HCT116 (cell line): Measurements from ENCODE around the gene HECW1. TPM values are rescaled to one million over a fixed set of nuclear protein-coding genes. Genes with fewer than 3 reads are reported as not detected.

Source experiments
- ATAC-seq: fragments of 200-7000 bp; cut with Tn5 transposase; 2 replicates; pipeline ENCODE4 v1.9.1; 2020; ENCODE audit warnings: mild to moderate bottlenecking, moderate library complexity
- BruUV-seq: library from RNA; stranded (reverse); fragments of 400-500 nt; replicated peaks from 2 replicates; lab custom pipeline; 2021; lab: Mats Ljungman, UMichigan
- CTCF ChIA-PET: fragments of 300-600 bp; sonication (Branson Sonifier 250); formaldehyde crosslinking; loops from one replicate; lab custom pipeline; 2021; ENCODE audit warnings: antibody characterized with exemption; lab: Charles Lee
- POLR2A ChIA-PET: fragments of 300-600, 350-600 bp; sonication (Branson Sonifier 250); formaldehyde crosslinking; loops from one replicate; lab custom pipeline; 2021; ENCODE audit warnings: antibody characterized with exemption; lab: Charles Lee
- RAD21 ChIA-PET, 2 experiments: fragments of 300-600 bp; sonication (Branson Sonifier 250); formaldehyde crosslinking; loops; one replicate each; lab custom pipeline; 2023; ENCODE audit warnings: low total read pairs in 2 of 2; ENCODE audit not compliant: uncharacterized antibody in 2 of 2, unreplicated experiment in 2 of 2, low non-redundant PET in 1 of 2; lab: Charles Lee
- DNase-seq: peaks from one replicate; pipeline ENCODE4 v3.0.0-alpha.2; 2010; ENCODE audit warnings: low read depth, low spot score
- H2AFZ ChIP-seq: fragments of 200-600 bp; shearing (Covaris generic), sonication (generic); 2 replicates; pipeline ENCODE4 v1.6.1; 2017; ENCODE audit warnings: low read depth, mixed run types, mixed read lengths, antibody characterized with exemption, low read length; ENCODE audit not compliant: poor library complexity, severe bottlenecking
- H3K27ac ChIP-seq: 2 replicates; pipeline ENCODE4 v1.5.1; 2012; ENCODE audit warnings: low read depth, low read length
- H3K27me3 ChIP-seq: fragments of 200-600 bp; sonication (generic); 2 replicates; pipeline ENCODE4 v1.6.1; 2016; ENCODE audit warnings: mixed run types, low read length, mixed read lengths; ENCODE audit not compliant: insufficient read depth
- H3K36me3 ChIP-seq, 2 experiments: fragments of 200-500 bp in 1 of 2; fragments of 200-600 bp in 1 of 2; sonication (Bioruptor generic) in 1 of 2; sonication (generic) in 1 of 2; 2 replicates each; pipeline versions ENCODE4 v1.5.1 to v1.6.1; 2014 to 2016; ENCODE audit warnings: low read length in 2 of 2, inconsistent platforms in 1 of 2, mixed read lengths in 1 of 2, mixed run types in 1 of 2; ENCODE audit not compliant: insufficient read depth in 2 of 2, control insufficient read depth in 1 of 2
- H3K4me1 ChIP-seq, 2 experiments: fragments of 200-600 bp in 1 of 2; sonication (generic) in 1 of 2; 2 replicates each; pipeline versions ENCODE4 v1.5.1 to v1.6.1; 2012 to 2017; ENCODE audit warnings: low read length in 2 of 2, inconsistent platforms in 1 of 2, mild to moderate bottlenecking in 1 of 2, mixed read lengths in 1 of 2, mixed run types in 1 of 2, moderate library complexity in 1 of 2; ENCODE audit not compliant: insufficient read depth in 2 of 2, control insufficient read depth in 1 of 2
- H3K4me2 ChIP-seq: fragments of 200-600 bp; sonication (generic); 2 replicates; pipeline ENCODE4 v1.6.1; 2017; ENCODE audit warnings: mixed run types, low read length, mixed read lengths
- H3K4me3 ChIP-seq, 2 experiments: fragments of 200-600 bp in 1 of 2; sonication (generic) in 1 of 2; replicated peaks in 1 of 2; 2 replicates each; pipeline ENCODE4 v1.5.1; 2011 to 2016; ENCODE audit warnings: low read length in 2 of 2, control low read depth in 1 of 2, low read depth in 1 of 2, mild to moderate bottlenecking in 1 of 2, mixed read lengths in 1 of 2, mixed run types in 1 of 2
- H3K79me2 ChIP-seq: fragments of 200-600 bp; sonication (generic); 2 replicates; pipeline ENCODE4 v1.6.1; 2017; ENCODE audit warnings: mild to moderate bottlenecking, mixed run types, low read length, moderate library complexity, mixed read lengths; ENCODE audit not compliant: insufficient read depth
- H3K9ac ChIP-seq: fragments of 200-600 bp; sonication (generic); 2 replicates; pipeline ENCODE4 v1.6.1; 2016; ENCODE audit warnings: low read length, mixed read lengths
- H3K9me2 ChIP-seq: fragments of 200-600 bp; sonication (generic), shearing (Covaris generic); 2 replicates; pipeline ENCODE4 v1.6.1; 2017; ENCODE audit warnings: mixed run types, mild to moderate bottlenecking, moderate library complexity; ENCODE audit not compliant: insufficient read depth
- H3K9me3 ChIP-seq, 2 experiments: fragments of 200-500 bp in 1 of 2; fragments of 200-600 bp in 1 of 2; sonication (Bioruptor generic) in 1 of 2; sonication (generic) in 1 of 2; 2 replicates each; pipeline ENCODE4 v1.6.1; 2014 to 2017; ENCODE audit warnings: low read length in 2 of 2, mixed read lengths in 2 of 2, inconsistent platforms in 1 of 2, low read depth in 1 of 2, mild to moderate bottlenecking in 1 of 2, mixed run types in 1 of 2, moderate library complexity in 1 of 2; ENCODE audit not compliant: control insufficient read depth in 1 of 2, insufficient read depth in 1 of 2
- H4K20me1 ChIP-seq: fragments of 200-600 bp; sonication (generic), shearing (Covaris generic); 2 replicates; pipeline ENCODE4 v1.6.1; 2017; ENCODE audit warnings: mixed run types, mild to moderate bottlenecking, moderate library complexity; ENCODE audit not compliant: insufficient read depth
- JUND ChIP-seq: IDR thresholded peaks from 2 replicates; pipeline ENCODE4 v1.6.1; 2012
- POLR2A ChIP-seq: IDR thresholded peaks from 2 replicates; pipeline ENCODE4 v1.7.0; 2011; ENCODE audit warnings: borderline replicate concordance; ENCODE audit not compliant: insufficient read depth, insufficient read length; ENCODE audit errors: extremely low read depth
- SRF ChIP-seq: IDR thresholded peaks from 2 replicates; pipeline ENCODE4 v1.6.1; 2012; ENCODE audit warnings: low read depth
- TCF7L2 ChIP-seq: IDR thresholded peaks from 2 replicates; pipeline ENCODE4 v1.7.0; 2011; ENCODE audit warnings: borderline replicate concordance, inconsistent platforms; ENCODE audit not compliant: insufficient read depth, insufficient read length; ENCODE audit errors: extremely low read depth
- YY1 ChIP-seq: IDR thresholded peaks from 2 replicates; pipeline ENCODE4 v1.6.1; 2011; ENCODE audit warnings: low read length, low read depth, moderate library complexity, mild to moderate bottlenecking; ENCODE audit not compliant: insufficient replicate concordance; ENCODE audit errors: extremely low read depth
- intact Hi-C: fragments of 100-400 bp; cut with micrococcal nuclease; formaldehyde crosslinking; loops from 2 replicates; pipeline ENCODE4 v1.10.0; 2022
- total RNA-seq: library from RNA; stranded (reverse); gene quantifications from one replicate; pipeline ENCODE4 v1.2.1, GENCODE V29; 2021; ENCODE audit not compliant: unreplicated experiment

The HECW1 gene
- total RNA-seq, 1 experiment from 2014 or later = 5.6 TPM

GRCh38 chr7:43501870-43502269, 389.4 kb downstream of the HECW1 start:
- no peaks in the 10 kb centered on the region for H3K27me3 ChIP-seq
- no peaks in the 10 kb centered on the region for H3K4me1 ChIP-seq
- no peaks in the 10 kb centered on the region for H3K9me3 ChIP-seq
- no peaks in the 10 kb centered on the region for H3K9me2 ChIP-seq
- no peaks in the 10 kb centered on the region for H3K79me2 ChIP-seq
- no peak overlapping the region for H3K4me2 ChIP-seq
- no peak overlapping the region for H2AFZ ChIP-seq
- TF ChIP-seq SRF = no peak
- TF ChIP-seq TCF7L2 = no peak
- TF ChIP-seq, all 23 proteins: peak for 0
- ATAC-seq (no peak), DNase-seq (no peak)
- Histone ChIP-seq H3K9ac (no peak overlapping the region), H4K20me1 (no peaks in the 10 kb centered on the region), H3K4me3 (no peak overlapping the region), H3K27ac (no peak overlapping the region), H3K36me3 (no peaks in the 10 kb centered on the region)
- ChIA-PET RAD21 (no interaction called here), CTCF (interaction anchor here (1.6 kb wide), 1 partner anchor 198 kb away, joined by 3 read pairs; no protein-coding TSS in a partner anchor), POLR2A (no interaction called here)
- intact Hi-C loops = no loop called here
- BruUV-seq = no TSS peak

- ChIA-PET CTCF (no interaction called here), POLR2A (no interaction called here), RAD21 (no interaction called here)
- no peaks in the 10 kb centered on the region for H3K27me3 ChIP-seq
- no peaks in the 10 kb centered on the region for H3K4me1 ChIP-seq
- ATAC-seq (no peak), DNase-seq (no peak)
- BruUV-seq = no TSS peak
- H3K9me3 ChIP-seq = no peaks in the 10 kb centered on the region
- H2AFZ ChIP-seq = no peak overlapping the region
- H3K36me3 ChIP-seq = no peaks in the 10 kb centered on the region
- no peak for TF ChIP-seq JUND
- no peak overlapping the region for H3K4me3 ChIP-seq
- H3K9ac ChIP-seq = no peak overlapping the region
- no peaks in the 10 kb centered on the region for H3K79me2 ChIP-seq
- intact Hi-C loops = no loop called here
- no peaks in the 10 kb centered on the region for H4K20me1 ChIP-seq
- H3K27ac ChIP-seq = no peak overlapping the region
- H3K9me2 ChIP-seq = no peaks in the 10 kb centered on the region
- H3K4me2 ChIP-seq = no peak overlapping the region
These were observed 390.5 kb downstream of the HECW1 start for GRCh38 chr7:43502941-43503340.

- Histone ChIP-seq H3K36me3 (no peaks in the 10 kb centered on the region), H3K9ac (no peak overlapping the region), H4K20me1 (no peaks in the 10 kb centered on the region), H3K27me3 (no peaks in the 10 kb centered on the region), H3K27ac (no peak overlapping the region), H3K9me3 (no peaks in the 10 kb centered on the region), H3K79me2 (no peaks in the 10 kb centered on the region), H3K4me2 (no peak overlapping the region), H3K4me3 (no peak overlapping the region), H3K9me2 (no peaks in the 10 kb centered on the region), H2AFZ (no peak overlapping the region), H3K4me1 (no peaks in the 10 kb centered on the region)
- ATAC-seq (no peak), DNase-seq (no peak)
- ChIA-PET POLR2A (no interaction called here), CTCF (no interaction called here), RAD21 (no interaction called here)
- intact Hi-C loops = no loop called here
- BruUV-seq = no TSS peak
- TF ChIP-seq YY1 = no peak
- no peak for TF ChIP-seq POLR2A
- no peak for TF ChIP-seq JUND
These were observed 393.0 kb downstream of the HECW1 start for GRCh38 chr7:43505412-43505811.
